ENCODE measurements around the gene ZNF217.
A peak's percentile ranks its signal among the peaks of the same experiment; 100 is the strongest.

Gene ZNF217

GRCh38 chr20:53579581-53580375, 13.9 kb downstream of the ZNF217 start:
- TF ChIP-seq CTCF (IDR thresholded peaks at IDR 0.05; ENCODE audit: low read depth, low read length, missing control alignments): peak; percentile 2

GRCh38 chr20:53579266-53579580, 14.4 kb downstream of the ZNF217 start:
- H3K4me3 ChIP-seq (ENCODE audit: low read depth, low read length): no peak overlapping the region
- no peak for TF ChIP-seq CTCF (IDR thresholded peaks at IDR 0.05; ENCODE audit: low read depth, low read length, missing control alignments)
- peak overlapping the region; percentile 76 for H3K27ac ChIP-seq
- peaks cover 57% of the 10 kb centered on the region for H3K36me3 ChIP-seq (replicated peaks)
- in situ Hi-C loops (cut with HindIII; ENCODE audit: low pct_ligation_motif_present, low sequenced_read_pairs): loop anchor here (25.0 kb wide), 1 partner anchor 308 kb away; no protein-coding TSS in a partner anchor
- no peaks in the 10 kb centered on the region for H3K27me3 ChIP-seq (replicated peaks)
- DNase-seq: no peak

More at GRCh38 chr20:53579581-53580375, 13.9 kb downstream of the ZNF217 start:
- peaks cover 53% of the 10 kb centered on the region for H3K36me3 ChIP-seq (replicated peaks)
- no peak for DNase-seq
- H3K27ac ChIP-seq: peak overlapping the region; percentile 76
- H3K4me3 ChIP-seq (ENCODE audit: low read depth, low read length): no peak overlapping the region
- H3K27me3 ChIP-seq (replicated peaks): no peaks in the 10 kb centered on the region
- in situ Hi-C loops (cut with HindIII; ENCODE audit: low pct_ligation_motif_present, low sequenced_read_pairs): loop anchor here (25.0 kb wide), 1 partner anchor 308 kb away; no protein-coding TSS in a partner anchor

GRCh38 chr20:53578492-53579222, 15.0 kb downstream of the ZNF217 start:
- peak; percentile 86 for DNase-seq
- H3K27me3 ChIP-seq (replicated peaks): no peaks in the 10 kb centered on the region
- no peak overlapping the region for H3K4me3 ChIP-seq (ENCODE audit: low read depth, low read length)
- in situ Hi-C loops (cut with HindIII; ENCODE audit: low pct_ligation_motif_present, low sequenced_read_pairs): loop anchor here (25.0 kb wide), 1 partner anchor 309 kb away; no protein-coding TSS in a partner anchor
- peak overlapping the region; percentile 76 for H3K27ac ChIP-seq
- H3K36me3 ChIP-seq (replicated peaks): peaks cover 63% of the 10 kb centered on the region
- TF ChIP-seq CTCF (IDR thresholded peaks at IDR 0.05; ENCODE audit: low read depth, low read length, missing control alignments): peak; percentile 76

- no peak for DNase-seq
These were observed 16.9 kb downstream of the ZNF217 start for GRCh38 chr20:53576586-53577318.

More at GRCh38 chr20:53576586-53577318, 16.9 kb downstream of the ZNF217 start:
- TF ChIP-seq CTCF (IDR thresholded peaks at IDR 0.05; ENCODE audit: low read depth, low read length, missing control alignments): no peak
- no peak overlapping the region for H3K27ac ChIP-seq
- peaks cover 62% of the 10 kb centered on the region for H3K36me3 ChIP-seq (replicated peaks)
- no peaks in the 10 kb centered on the region for H3K27me3 ChIP-seq (replicated peaks)
- no peak overlapping the region for H3K4me3 ChIP-seq (ENCODE audit: low read depth, low read length)
- in situ Hi-C loops (cut with HindIII; ENCODE audit: low pct_ligation_motif_present, low sequenced_read_pairs): loop anchor here (25.0 kb wide), 1 partner anchor 311 kb away; no protein-coding TSS in a partner anchor
